HAP-1 (cell line): ENCODE measurements around the gene FOXG1.

Experiments
- DNase-seq, 2 experiments: peaks; one replicate each; pipeline ENCODE4 v3.0.0-alpha.2; 2016 to 2020; ENCODE audit warnings: low spot score in 2 of 2
- H3K27me3 ChIP-seq: fragments of 250-450 bp; sonication (Bioruptor Pico); 2 replicates; pipeline ENCODE4 v1.5.1; 2020; ENCODE audit warnings: low read depth, mild to moderate bottlenecking, moderate library complexity
- H3K36me3 ChIP-seq: fragments of 250-450 bp; sonication (Bioruptor Pico); replicated peaks from 2 replicates; pipeline ENCODE4 v1.5.1; 2020; ENCODE audit warnings: mild to moderate bottlenecking
- H3K4me1 ChIP-seq: fragments of 250-450 bp; sonication (Bioruptor Pico); 2 replicates; pipeline ENCODE4 v1.5.1; 2020; ENCODE audit warnings: mild to moderate bottlenecking
- H3K4me3 ChIP-seq: fragments of 250-450 bp; sonication (Bioruptor Pico); 2 replicates; pipeline ENCODE4 v1.5.1; 2020; ENCODE audit warnings: mild to moderate bottlenecking, moderate library complexity
- H3K9me3 ChIP-seq: fragments of 250-450 bp; sonication (Bioruptor Pico); 2 replicates; pipeline ENCODE4 v1.5.1; 2020; ENCODE audit warnings: mild to moderate bottlenecking, moderate library complexity
- in situ Hi-C: fragments of 300-500 bp; cut with MboI; formaldehyde crosslinking; loops from 3 replicates; pipeline ENCODE4 v1.14.3; 2020; ENCODE audit warnings: low sequenced_read_pairs, inconsistent platforms, mixed read lengths

FOXG1 gene

DNA sequence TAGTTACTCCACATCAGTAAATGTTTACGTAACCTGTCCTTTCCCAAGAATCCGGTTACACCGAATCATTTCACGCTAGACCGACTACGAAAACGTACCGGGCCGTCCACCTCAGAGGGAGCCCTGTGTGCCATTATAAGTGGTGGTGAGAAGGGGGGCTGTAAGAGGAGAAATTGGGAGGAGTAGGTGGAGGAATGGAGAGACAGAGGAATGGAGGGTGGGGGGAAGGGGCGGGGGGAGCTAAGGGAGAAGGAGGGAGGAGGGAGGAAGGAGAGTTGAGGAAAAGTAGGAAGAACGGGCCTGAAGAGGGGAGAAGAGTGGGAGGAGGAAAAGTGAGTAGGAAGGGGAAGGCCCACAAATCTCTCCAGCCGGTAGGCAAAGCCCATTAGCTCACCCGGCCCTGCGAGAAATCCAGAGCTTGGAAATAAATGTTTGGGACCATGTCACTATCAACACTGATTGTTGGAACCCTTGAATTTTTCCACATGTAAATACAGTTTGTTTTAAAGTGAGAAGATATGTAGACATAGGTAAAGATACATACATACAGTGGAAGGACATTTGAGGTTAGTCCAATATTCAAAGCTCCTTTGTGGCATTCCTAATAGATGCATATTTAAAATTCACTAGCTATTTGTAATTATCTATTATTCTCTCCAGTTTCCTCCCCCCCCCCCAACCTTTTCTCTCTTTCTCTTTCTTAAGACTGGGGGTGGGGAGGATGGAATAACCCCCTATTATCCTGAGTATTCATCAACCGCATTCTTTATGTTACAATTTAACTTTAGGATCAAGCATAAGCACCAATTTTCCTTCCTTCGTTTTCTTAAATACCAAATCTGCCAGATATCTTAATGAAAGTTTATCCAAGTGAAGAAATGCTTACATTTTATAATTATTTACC lies 2.1 kb upstream of the FOXG1 start:
- in situ Hi-C loops, result loop anchor here (25.0 kb wide), 3 partner anchors 1248 to 1673 kb away; no protein-coding TSS in a partner anchor
- peak; percentile 76 to 85 for DNase-seq
- no peaks in the 10 kb centered on the region for H3K27me3 ChIP-seq

DNA sequence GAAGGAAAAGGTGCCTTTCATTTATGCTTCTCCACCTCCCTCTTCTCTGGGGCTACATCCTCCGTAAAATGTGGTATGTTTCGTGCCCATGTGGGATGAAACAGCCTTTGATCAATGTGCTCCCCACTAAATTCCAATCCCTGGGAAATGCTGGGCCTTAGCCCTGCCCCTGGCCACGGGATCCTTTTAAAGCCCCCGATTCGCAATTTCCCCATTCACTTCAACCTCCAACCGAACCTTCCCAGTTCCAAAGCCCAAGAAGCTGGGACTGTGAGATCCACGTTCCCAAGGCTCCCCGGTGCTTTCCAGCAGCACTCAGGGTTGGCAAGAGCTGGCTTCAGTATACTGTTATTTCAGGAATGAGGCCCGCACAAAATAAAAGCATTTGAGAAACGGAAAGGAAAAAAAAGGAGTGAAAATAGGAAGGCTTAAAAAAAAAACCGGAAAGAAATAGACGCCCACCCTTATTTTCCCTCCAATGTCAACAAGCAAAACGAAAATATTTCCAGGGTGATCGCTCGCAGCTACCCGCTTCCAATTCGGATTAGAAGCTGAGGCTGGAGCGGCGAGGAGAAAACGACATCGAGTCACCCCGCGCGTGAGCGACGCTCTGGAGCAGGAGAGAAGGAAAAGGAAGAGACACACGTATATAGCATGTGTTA lies 1.3 kb upstream of the FOXG1 start:
- peak overlapping the region; percentile 53 for H3K4me3 ChIP-seq

More for the DNA sequence above, 2.1 kb upstream of the FOXG1 start:
- H3K4me3 ChIP-seq, result peak overlapping the region; percentile 53
- peaks cover 16% of the 10 kb centered on the region for H3K4me1 ChIP-seq
- no peaks in the 10 kb centered on the region for H3K9me3 ChIP-seq
- no peaks in the 10 kb centered on the region; the same call in none of the 2 replicates for H3K36me3 ChIP-seq

DNA sequence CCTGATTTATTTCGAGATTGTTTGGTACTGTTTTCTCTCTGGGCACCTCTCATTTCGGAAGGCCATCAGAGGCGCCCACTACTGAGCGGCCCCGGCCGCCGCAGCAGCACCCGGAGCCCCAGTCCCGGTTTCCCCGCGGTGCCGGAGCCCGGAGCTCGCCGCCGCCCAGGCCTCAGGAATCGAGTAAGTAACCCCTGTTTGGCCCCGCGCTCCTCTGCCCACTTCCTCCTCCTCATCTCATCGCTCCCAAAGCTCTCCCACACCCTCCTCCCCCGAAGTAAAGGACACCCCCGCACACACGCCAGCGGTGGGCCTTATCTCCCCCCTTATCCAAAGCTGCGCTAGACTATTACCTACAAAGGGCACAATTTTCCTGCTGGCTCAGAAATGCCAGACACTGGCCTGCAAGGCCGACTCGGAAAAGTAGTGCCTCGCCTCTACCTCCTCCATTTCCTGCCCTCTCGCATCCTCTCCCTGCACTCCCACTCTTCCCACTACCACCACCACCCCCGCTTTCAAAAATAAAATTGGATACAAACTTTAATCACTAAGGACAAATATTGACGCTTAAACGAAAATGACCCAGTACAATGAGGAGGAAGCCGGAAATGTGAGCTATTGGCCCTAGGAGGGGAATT lies 637 bp upstream of the FOXG1 start:
- Histone ChIP-seq H3K4me1 (peaks cover 18% of the 10 kb centered on the region), H3K36me3 (no peaks in the 10 kb centered on the region; the same call in none of the 2 replicates), H3K27me3 (no peaks in the 10 kb centered on the region), H3K9me3 (no peaks in the 10 kb centered on the region), H3K4me3 (peak overlapping the region; percentile 53)
- in situ Hi-C loops, result loop anchor here (25.0 kb wide), 3 partner anchors 1246 to 1671 kb away; no protein-coding TSS in a partner anchor
- DNase-seq, result peak; percentile 58 to 63

More for the DNA sequence above, 1.3 kb upstream of the FOXG1 start:
- no peaks in the 10 kb centered on the region; the same call in none of the 2 replicates for H3K36me3 ChIP-seq
- H3K4me1 ChIP-seq, result peaks cover 16% of the 10 kb centered on the region
- in situ Hi-C loops, result loop anchor here (25.0 kb wide), 3 partner anchors 1247 to 1672 kb away; no protein-coding TSS in a partner anchor
- peak in 1 of 2 experiments; percentile 36 for DNase-seq
- H3K9me3 ChIP-seq, result no peaks in the 10 kb centered on the region
- H3K27me3 ChIP-seq, result no peaks in the 10 kb centered on the region

DNA sequence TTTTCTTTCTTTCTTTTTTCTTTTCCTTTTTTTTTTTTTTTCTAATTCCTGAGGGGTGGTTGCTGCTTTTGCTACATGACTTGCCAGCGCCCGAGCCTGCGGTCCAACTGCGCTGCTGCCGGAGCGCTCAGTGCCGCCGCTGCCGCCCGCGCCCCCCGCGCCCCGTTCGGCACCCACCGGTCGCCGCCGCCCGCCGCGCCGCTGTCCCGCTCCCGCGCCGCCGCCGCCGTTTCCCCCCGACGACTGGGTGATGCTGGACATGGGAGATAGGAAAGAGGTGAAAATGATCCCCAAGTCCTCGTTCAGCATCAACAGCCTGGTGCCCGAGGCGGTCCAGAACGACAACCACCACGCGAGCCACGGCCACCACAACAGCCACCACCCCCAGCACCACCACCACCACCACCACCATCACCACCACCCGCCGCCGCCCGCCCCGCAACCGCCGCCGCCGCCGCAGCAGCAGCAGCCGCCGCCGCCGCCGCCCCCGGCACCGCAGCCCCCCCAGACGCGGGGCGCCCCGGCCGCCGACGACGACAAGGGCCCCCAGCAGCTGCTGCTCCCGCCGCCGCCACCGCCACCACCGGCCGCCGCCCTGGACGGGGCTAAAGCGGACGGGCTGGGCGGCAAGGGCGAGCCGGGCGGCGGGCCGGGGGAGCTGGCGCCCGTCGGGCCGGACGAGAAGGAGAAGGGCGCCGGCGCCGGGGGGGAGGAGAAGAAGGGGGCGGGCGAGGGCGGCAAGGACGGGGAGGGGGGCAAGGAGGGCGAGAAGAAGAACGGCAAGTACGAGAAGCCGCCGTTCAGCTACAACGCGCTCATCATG lies 654 bp downstream of the FOXG1 start:
- Histone ChIP-seq H3K4me1 (peaks cover 29% of the 10 kb centered on the region), H3K36me3 (no peaks in the 10 kb centered on the region; the same call in 1 of the 2 replicates), H3K4me3 (no peak overlapping the region; the same call in 1 of the 2 replicates), H3K27me3 (no peaks in the 10 kb centered on the region), H3K9me3 (no peaks in the 10 kb centered on the region)
- DNase-seq, result no peak
- in situ Hi-C loops, result loop anchor here (25.0 kb wide), 3 partner anchors 1245 to 1670 kb away; no protein-coding TSS in a partner anchor

DNA sequence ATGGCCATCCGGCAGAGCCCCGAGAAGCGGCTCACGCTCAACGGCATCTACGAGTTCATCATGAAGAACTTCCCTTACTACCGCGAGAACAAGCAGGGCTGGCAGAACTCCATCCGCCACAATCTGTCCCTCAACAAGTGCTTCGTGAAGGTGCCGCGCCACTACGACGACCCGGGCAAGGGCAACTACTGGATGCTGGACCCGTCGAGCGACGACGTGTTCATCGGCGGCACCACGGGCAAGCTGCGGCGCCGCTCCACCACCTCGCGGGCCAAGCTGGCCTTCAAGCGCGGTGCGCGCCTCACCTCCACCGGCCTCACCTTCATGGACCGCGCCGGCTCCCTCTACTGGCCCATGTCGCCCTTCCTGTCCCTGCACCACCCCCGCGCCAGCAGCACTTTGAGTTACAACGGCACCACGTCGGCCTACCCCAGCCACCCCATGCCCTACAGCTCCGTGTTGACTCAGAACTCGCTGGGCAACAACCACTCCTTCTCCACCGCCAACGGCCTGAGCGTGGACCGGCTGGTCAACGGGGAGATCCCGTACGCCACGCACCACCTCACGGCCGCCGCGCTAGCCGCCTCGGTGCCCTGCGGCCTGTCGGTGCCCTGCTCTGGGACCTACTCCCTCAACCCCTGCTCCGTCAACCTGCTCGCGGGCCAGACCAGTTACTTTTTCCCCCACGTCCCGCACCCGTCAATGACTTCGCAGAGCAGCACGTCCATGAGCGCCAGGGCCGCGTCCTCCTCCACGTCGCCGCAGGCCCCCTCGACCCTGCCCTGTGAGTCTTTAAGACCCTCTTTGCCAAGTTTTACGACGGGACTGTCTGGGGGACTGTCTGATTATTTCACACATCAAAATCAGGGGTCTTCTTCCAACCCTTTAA lies 1.5 kb downstream of the FOXG1 start:
- no peaks in the 10 kb centered on the region for H3K9me3 ChIP-seq
- H3K4me3 ChIP-seq, result peak overlapping the region; percentile 26
- in situ Hi-C loops, result loop anchor here (25.0 kb wide), 3 partner anchors 1244 to 1669 kb away; no protein-coding TSS in a partner anchor
- no peak for DNase-seq
- H3K36me3 ChIP-seq, result no peaks in the 10 kb centered on the region; the same call in 1 of the 2 replicates
- H3K4me1 ChIP-seq, result peaks cover 30% of the 10 kb centered on the region
- H3K27me3 ChIP-seq, result no peaks in the 10 kb centered on the region

DNA sequence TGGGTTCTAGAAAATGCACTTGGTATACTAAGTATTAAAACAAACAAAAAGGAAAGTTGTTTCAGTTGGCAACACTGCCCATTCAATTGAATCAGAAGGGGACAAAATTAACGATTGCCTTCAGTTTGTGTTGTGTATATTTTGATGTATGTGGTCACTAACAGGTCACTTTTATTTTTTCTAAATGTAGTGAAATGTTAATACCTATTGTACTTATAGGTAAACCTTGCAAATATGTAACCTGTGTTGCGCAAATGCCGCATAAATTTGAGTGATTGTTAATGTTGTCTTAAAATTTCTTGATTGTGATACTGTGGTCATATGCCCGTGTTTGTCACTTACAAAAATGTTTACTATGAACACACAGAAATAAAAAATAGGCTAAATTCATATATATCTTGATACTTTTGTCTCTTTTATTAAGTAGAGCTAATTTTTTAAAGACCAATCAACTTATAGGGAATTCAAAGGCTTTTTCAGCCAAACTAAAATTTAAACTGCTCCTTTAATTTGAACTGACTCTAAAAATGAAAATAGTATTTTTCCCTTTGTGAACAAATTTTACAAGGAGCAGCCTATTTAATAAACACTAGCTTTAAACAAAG lies 2.8 kb downstream of the FOXG1 start:
- no peaks in the 10 kb centered on the region for H3K9me3 ChIP-seq
- in situ Hi-C loops, result loop anchor here (25.0 kb wide), 3 partner anchors 1243 to 1668 kb away; no protein-coding TSS in a partner anchor
- H3K36me3 ChIP-seq, result no peaks in the 10 kb centered on the region; the same call in 1 of the 2 replicates
- no peak for DNase-seq
- no peaks in the 10 kb centered on the region for H3K27me3 ChIP-seq
- H3K4me1 ChIP-seq, result peaks cover 22% of the 10 kb centered on the region
- H3K4me3 ChIP-seq, result peak overlapping the region; percentile 26

DNA sequence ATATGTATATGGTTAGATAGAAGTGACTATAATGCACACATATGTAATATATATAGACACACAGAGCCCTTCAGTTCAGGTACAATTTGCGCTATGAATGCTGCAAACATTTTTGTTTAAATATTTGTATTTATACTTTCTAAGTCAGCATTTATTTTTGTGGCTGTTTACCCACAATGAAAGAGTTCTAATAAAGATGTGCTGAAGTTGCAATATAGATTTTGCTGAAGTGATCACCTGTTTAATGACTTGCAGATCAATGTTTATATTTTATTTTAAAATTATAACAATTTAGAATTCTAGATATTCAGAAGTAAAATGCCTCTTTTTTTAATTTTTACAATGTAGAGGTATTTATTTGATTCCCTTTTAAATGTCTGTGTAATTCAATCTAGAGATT lies 3.5 kb downstream of the FOXG1 start:
- Histone ChIP-seq H3K27me3 (no peaks in the 10 kb centered on the region), H3K4me1 (peaks cover 20% of the 10 kb centered on the region)
- in situ Hi-C loops, result loop anchor here (25.0 kb wide), 3 partner anchors 1242 to 1667 kb away; no protein-coding TSS in a partner anchor

DNA sequence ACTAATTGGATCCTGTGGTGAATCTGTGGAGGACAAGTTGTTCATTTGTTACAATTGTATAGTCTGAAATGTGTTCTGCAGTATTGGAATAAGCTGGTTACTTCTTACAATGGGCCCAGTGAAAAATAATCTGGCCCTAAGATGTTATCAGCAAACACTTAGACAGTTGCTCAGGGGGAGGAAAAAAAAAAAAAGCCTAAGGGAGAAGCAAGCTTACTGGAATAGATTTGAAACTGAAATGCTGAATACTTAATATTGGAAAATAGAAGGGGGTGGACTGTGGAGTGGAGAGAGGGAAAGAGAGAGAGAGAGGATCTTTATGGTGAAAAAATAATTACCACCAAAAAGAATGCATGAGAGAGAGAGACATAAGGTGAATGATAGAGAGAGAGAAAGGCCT lies 4.0 kb downstream of the FOXG1 start:
- Histone ChIP-seq H3K4me3 (peak overlapping the region; percentile 26; the same call in 1 of the 2 replicates), H3K36me3 (no peaks in the 10 kb centered on the region; the same call in 1 of the 2 replicates), H3K27me3 (no peaks in the 10 kb centered on the region), H3K9me3 (no peaks in the 10 kb centered on the region), H3K4me1 (peaks cover 21% of the 10 kb centered on the region)
- peak in 1 of 2 experiments; percentile 85 for DNase-seq
- in situ Hi-C loops, result loop anchor here (25.0 kb wide), 3 partner anchors 1242 to 1667 kb away; no protein-coding TSS in a partner anchor

More for the DNA sequence above, 3.5 kb downstream of the FOXG1 start:
- H3K9me3 ChIP-seq, result no peaks in the 10 kb centered on the region
- H3K36me3 ChIP-seq, result no peaks in the 10 kb centered on the region; the same call in 1 of the 2 replicates
- H3K4me3 ChIP-seq, result peak overlapping the region; percentile 26
- no peak for DNase-seq

DNA sequence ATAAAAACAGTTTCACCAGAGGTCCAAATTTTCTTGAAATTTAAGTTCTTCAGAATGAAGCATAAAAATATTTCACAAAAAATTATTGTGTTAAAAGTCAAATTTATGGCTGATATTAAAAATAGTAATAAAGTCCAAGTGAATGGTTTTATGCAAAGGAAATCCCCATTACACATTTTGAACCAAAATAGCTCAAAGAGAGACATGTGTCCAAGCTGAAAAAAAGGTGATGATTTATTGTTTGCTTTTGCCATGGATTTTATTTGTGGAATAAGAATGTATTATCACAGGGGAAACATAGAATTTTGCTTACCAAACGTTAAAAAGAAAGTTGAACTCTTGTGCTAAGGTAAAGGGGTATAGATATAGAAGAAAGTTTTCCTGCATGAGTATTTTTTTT lies 4.6 kb downstream of the FOXG1 start:
- H3K27me3 ChIP-seq, result no peaks in the 10 kb centered on the region
- DNase-seq, result no peak
- no peaks in the 10 kb centered on the region for H3K9me3 ChIP-seq
- peaks cover 25% of the 10 kb centered on the region for H3K4me1 ChIP-seq
- H3K36me3 ChIP-seq, result no peaks in the 10 kb centered on the region; the same call in 1 of the 2 replicates
- in situ Hi-C loops, result loop anchor here (25.0 kb wide), 3 partner anchors 1241 to 1666 kb away; no protein-coding TSS in a partner anchor
- no peak overlapping the region for H3K4me3 ChIP-seq

DNA sequence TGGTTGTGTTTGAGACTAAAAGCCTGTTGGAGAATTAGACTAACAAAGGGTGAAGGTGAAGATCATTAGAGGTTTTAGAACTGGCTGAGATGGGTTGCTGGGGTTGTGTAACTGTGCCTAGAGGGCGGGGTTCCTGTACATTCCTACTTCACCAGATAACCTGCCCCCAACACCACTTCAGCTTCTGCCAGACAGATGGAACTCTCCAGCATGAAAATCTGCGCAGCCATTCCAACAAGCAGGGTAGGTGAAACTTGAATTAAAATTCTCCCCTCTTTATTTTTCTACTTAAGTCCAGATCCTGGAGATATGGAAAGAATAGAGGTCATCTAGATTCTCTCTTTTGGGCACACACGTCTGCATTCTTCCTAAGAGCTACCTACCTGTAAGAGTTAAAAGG lies 6.0 kb downstream of the FOXG1 start:
- Histone ChIP-seq H3K27me3 (no peaks in the 10 kb centered on the region), H3K36me3 (no peaks in the 10 kb centered on the region; the same call in 1 of the 2 replicates), H3K9me3 (no peaks in the 10 kb centered on the region), H3K4me3 (peak overlapping the region; percentile 21), H3K4me1 (peaks cover 25% of the 10 kb centered on the region)
- in situ Hi-C loops, result loop anchor here (25.0 kb wide), 3 partner anchors 1240 to 1665 kb away; no protein-coding TSS in a partner anchor
- DNase-seq, result peak; percentile 51 to 56

DNA sequence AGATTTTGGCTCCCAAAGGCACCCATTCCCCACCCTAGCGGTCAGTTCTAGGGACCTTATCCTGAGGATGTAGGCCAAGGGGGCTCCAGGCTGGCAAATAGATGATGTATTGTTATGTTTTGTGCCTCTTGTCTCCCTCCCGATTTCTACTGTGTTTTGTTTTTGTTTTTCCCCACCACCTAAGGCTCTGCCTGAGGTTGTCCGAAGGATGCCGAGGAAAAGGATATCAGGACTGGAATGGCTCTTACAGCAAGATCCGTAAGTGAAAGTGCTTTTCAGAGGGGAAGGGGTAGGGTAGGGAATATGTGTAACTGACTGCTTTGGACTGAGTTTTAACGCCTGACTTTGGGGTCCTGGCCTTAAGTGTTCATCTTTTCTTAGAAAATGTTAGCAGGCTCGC lies 6.6 kb downstream of the FOXG1 start:
- Histone ChIP-seq H3K4me1 (peaks cover 25% of the 10 kb centered on the region), H3K9me3 (no peaks in the 10 kb centered on the region), H3K27me3 (no peaks in the 10 kb centered on the region), H3K4me3 (peak overlapping the region; percentile 21), H3K36me3 (no peaks in the 10 kb centered on the region; the same call in 1 of the 2 replicates)
- in situ Hi-C loops, result loop anchor here (25.0 kb wide), 3 partner anchors 1239 to 1664 kb away; no protein-coding TSS in a partner anchor
- DNase-seq, result no peak
